ENCODE results near the gene VWA2.

VWA2 gene, protein sequence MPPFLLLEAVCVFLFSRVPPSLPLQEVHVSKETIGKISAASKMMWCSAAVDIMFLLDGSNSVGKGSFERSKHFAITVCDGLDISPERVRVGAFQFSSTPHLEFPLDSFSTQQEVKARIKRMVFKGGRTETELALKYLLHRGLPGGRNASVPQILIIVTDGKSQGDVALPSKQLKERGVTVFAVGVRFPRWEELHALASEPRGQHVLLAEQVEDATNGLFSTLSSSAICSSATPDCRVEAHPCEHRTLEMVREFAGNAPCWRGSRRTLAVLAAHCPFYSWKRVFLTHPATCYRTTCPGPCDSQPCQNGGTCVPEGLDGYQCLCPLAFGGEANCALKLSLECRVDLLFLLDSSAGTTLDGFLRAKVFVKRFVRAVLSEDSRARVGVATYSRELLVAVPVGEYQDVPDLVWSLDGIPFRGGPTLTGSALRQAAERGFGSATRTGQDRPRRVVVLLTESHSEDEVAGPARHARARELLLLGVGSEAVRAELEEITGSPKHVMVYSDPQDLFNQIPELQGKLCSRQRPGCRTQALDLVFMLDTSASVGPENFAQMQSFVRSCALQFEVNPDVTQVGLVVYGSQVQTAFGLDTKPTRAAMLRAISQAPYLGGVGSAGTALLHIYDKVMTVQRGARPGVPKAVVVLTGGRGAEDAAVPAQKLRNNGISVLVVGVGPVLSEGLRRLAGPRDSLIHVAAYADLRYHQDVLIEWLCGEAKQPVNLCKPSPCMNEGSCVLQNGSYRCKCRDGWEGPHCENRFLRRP

DNA sequence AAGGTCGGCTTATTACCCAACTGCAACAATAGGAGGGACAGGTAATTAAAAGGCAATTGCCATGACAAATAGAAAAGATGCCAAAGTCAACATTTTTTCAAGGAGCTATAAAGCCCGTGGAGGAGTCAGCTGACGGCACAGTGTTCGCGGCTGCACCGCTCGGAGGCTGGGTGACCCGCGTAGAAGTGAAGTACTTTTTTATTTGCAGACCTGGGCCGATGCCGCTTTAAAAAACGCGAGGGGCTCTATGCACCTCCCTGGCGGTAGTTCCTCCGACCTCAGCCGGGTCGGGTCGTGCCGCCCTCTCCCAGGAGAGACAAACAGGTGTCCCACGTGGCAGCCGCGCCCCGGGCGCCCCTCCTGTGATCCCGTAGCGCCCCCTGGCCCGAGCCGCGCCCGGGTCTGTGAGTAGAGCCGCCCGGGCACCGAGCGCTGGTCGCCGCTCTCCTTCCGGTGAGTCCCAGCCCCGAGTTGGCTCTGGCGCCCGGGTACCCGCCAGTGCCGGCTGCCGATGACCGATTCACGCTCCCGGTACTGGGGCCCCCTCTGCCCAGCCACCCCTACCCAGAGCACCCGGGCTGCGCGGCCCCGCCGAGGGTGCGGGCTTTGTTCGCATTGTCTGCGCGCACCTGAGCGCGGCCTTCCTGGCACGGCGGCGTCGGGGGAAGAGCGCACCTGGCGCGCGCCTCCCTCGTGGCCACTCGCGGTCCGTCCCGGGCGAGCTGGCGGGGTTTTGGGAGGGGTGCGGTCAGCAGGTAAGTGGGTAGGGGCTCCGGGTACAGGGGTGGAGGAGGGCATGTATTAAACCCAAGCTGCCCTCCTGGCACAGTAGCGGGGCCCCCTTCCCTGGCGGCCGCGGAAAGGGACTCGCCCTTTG, at the start of gene VWA2:
Gene VWA2 (plus strand): TSS at position 138 of the 877 bp plus-strand sequence. CDS start 9,460 bp downstream, outside the sequence.
- no peak for DNase-seq

DNA sequence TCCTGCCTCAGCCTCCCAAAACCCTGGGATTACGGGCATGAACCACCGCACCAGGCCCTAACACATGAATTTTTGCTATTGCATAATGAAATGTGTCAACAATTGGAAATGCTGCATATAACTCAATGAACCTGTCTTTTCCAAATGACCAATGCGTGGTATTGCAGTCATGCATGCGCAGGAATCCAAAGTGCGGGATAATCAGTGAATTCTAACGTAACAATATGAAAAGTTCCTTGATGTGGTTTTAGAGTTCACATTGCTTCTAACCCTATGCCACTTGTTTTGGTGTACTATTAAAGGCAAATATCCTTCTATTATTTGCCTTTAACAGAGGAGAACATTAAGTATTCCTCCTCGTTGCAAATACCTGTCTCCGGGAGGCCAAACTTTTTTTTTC, 49.4 kb upstream of the VWA2 start:
- no peak for DNase-seq

DNA sequence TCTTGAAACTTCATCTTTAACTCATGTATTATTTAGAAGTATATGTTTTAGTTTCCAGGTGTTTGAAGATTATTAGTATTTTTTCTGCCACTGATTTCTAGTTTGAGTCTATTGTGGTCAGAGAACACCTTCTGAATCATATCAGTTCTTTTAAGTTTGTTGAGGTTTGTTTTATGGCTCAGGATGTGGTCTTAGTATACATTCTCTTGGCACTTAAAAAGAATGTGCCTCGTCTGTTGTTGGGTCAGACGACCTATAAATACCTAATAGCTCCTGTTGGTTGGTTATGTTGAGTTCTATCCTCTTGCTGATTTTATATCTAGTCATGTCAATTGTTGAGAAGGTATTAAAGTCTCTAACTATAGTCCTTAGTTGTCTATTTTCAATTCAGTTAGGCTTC, 44.0 kb upstream of the VWA2 start:
- no peak for DNase-seq

DNA sequence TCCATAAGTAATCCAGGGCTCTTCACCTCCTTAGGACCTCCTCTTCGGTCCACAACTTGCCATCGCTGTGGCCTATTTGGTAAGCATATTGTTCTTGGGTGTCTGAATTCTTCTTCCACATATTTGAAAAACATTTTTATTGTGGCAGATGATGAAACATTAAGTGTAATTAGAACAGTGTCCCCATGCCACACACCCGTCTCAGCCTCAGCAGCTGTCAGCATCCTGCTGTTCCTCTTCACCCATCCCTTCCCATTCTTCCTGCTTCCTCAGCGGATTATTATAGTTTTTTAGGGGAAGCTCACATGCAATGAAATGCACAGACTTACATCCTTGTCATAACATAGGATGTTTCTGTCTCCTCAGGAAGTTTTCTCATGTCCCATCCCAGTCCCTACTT, 39.8 kb upstream of the VWA2 start:
- no peak for DNase-seq

DNA sequence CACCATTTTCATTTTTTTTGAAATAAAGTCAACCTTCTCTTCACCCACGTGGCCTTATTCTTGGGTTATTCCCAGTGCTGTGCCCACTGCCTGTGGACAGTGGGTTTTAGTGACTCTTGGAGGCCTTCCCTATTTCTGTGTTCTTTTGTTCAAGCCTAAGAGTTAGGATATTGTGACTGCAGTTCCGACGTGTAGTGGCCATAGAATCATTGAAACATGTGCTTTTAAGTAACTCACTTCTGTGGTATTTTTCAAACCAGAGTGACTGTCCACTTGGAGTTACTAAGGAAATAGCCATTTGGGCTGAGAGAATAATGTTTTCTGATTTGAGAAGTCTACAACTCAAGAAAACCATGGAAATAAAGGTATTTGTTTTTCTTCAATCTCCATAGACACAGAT, 36.2 kb upstream of the VWA2 start:
- no peak for DNase-seq

DNA sequence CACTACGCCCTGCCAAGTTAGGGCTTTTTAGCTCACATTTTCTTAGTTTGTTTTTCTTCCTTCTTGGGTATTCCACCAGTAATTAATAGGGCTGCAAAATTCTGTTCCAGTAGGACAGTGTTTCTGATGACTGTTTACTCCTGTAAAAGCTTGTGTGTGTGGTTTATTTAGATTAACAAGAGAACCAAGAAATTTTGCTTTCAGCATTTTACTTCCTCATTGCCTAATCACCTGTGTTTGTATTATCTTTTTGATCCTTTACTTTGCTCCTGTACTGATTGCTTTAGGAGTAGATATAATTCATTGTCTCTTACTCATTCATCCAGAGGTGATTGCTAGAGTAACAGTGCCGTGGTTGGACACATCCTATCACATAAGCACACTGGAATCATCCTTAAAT, 32.2 kb upstream of the VWA2 start:
- no peak for DNase-seq

DNA sequence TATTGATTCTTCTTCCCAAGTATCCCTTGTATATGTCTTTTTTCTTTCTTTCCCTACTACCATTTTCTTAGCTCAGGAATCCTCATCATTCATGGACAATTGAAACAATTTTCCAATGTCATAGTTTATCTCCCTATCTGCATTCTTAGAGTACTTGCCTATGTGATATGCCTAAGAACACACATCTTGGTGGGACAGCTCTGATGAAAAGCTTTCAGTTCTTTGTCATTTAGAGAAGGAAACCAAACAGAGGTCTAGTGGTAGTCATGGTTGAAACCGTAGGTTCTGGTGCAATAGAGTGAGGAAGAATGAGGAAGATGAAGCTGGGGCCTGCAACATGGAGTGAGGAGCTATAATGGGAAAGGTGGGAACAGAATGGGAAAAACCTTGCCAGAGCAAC, 31.7 kb upstream of the VWA2 start:
- DNase-seq, result no peak

DNA sequence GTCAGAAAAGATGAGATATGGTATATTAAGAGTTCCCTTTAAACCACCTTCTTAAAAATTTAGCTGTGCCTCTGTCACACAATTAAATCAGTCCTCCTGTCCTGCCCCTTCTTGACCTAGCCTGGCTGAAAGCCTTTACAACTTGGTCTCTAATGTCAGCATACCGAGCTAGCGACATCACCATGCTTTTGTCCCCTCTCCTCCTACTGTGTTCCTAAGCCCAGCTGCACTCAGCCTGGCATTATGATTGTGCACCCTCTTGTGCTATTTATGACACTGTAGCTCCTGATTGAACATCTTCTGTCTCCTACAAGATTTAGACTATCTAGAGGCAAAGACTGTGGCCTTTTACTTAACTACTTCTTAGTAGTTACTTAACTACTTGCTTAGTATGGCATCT, 30.7 kb upstream of the VWA2 start:
- DNase-seq, result no peak

DNA sequence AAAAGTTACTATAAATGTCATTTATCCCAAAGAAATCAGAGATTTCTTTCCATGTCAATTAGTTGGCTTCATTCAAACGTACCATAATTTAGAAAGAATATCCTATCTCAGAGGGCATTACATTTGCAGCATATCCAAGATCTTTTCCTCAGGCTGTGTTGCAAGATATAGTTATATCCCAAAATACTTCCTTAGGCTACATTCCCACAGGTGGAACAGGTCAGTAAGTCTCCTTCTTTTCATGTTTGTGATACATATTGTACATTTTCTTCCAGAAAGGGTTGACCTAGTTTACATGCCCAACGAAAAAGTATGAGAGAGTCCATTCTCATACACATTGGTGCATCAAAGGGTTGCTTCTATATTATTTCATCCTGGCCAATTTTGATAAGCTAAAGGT, 26.9 kb upstream of the VWA2 start:
- DNase-seq, result no peak

DNA sequence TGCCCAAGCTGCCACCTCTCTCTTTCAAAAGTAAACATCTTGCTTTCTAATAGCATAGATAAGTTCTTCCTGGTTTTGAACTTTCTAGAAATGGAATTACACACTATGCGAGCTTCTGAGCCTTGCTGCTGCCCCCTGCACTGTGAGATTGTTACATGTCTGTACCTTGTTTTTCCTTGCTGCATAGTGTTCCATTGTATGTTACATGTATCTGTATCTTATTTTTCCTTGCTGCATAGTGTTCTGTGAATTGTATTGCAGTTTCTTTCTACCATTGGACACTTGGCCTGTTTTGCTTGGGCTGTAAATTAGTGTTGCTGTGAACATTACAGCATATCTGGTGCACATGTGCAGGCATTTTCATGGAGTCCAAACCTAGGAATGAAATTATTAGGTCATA, 24.0 kb upstream of the VWA2 start:
- DNase-seq, result no peak

DNA sequence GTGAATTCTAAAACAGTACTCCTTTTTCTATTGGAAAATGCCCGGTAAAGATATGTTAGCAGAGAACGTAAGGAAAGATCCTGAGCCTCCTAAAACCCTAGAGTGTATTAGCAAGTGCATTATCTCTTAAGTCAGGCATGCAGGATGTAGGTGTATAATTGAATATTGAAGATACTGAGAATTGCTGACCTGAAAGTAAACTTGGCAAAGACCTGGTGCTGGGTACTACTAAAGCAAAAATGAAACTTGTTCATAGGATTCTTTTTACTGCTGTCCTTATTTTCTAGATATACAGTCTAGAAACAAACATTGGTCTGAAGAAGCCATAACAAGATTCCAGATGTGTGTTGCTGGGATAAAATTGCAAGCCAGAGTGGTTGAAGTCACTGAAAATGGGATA, 18.8 kb upstream of the VWA2 start:
- DNase-seq, result no peak

DNA sequence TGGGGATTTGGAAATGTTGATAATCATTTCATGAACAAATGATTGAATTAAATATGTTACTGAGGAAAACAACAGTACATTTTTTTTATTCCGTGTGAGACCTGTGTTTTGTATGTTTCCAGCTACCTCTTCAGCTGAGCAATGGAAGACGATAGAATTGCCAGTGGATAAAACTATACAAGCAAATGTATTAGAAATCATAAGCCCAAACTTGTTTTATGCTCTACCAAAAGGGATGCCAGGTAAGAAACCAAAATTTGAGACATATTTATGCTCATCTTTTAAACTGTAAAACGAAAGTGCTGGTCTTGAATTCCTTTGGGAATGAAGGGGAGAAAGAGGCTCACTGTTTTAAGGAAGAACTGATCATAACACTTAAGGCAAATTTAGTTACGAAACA, 17.8 kb upstream of the VWA2 start:
- DNase-seq, result no peak

DNA sequence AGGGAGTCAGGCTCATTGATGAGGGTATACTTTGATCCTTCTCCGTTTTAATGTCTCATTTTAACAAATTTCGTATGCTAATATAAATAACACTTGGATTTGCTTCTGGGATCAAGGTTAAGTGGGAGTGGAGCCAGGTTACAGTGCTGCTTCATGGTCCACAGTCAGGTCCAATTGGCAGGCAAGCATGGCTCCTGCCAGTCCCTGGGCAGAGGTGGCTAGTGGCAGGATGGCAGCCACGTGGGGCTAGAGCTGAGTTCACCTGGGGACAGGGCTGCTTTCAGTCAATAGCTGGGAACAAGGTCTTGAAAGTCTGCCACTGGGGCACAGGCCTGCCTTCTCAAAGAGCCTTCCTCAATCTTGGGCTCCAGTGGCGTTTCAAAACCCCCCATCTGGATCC, 16.0 kb upstream of the VWA2 start:
- DNase-seq, result no peak

DNA sequence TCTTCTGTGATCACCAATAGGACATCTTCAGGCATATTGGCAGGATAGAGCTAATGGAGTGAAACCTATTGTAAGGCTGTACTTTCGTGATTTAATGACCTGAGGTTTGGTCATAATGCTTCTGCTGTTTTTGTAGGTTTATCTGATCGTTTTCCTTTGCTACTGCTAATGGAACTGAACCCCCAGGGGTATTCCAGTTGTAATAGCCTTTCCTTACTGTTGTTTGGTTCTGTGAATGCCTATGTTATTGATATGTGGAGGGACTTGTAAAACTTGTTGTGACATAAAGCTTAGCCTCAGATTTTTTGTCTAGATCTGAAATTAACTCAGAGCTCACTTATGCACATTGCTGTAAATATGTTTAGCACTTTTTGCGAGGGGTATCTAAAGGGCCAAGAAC, 10.9 kb upstream of the VWA2 start:
- DNase-seq, result no peak

DNA sequence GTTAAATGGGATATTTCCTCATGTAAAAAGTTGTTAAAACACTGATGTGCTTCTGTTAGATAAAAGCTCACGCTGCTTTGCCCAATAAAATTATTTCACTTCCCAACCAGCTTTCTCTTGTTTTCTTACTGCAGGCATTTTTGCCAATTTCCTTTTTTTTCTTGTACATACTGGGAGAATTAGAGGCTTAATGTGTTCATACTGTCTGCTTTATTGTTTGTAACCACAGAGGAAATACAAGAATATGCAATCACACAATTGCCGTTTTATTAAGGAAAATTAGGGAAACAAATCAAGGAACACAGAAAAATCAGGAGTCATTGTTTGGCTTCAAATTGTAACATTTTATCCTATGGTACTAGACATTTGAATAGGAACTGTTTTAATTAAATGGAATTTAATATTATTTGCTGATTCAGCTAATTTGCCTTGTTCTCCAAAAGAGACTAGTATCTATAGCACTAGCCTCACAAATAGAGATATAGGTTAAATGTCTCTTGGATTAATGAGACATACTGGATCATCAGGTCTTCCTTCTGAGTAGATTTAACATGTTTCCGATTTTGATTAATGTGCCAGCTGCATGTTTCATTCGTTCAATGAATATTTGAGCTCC, 6.4 kb upstream of the VWA2 start:
- DNase-seq, result no peak

DNA sequence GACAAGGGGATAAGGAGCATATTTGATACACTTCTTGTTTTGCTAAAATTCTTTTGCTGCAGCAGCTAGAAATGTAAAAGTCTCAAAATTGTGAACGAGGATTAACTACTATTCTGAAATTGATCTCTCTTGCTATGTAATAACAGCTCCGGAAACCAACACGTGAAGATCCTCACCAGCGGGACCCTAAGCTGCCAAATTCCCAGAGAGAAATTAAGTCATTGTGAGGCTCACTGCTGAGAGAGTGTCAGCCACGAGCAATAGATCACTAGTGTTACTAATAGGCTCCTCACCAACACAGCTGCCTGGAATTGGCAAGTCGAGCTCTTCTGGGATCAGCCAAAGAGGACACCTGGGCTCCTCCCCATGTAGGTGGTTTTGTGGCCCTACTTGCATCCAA, 5.6 kb upstream of the VWA2 start:
- no peak for DNase-seq

DNA sequence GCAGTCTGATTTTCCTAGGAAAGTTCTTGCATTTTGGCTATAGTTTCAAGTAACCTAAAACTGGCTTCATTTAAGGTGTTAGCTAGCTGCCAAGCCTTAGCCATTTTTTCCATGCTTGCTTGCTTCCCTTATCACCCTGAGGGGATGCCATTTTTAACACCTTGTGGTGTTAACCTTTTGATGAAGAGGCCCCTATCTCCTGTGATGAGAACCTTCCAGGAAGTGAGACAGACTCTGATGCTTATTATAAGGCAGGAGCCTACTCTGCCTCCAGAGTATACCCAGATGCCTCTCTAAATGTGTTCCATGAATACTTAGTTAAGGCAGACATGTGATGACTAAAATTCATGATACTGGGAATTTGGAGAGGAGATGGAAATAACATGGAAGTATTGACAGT, 4.9 kb upstream of the VWA2 start:
- DNase-seq, result no peak

DNA sequence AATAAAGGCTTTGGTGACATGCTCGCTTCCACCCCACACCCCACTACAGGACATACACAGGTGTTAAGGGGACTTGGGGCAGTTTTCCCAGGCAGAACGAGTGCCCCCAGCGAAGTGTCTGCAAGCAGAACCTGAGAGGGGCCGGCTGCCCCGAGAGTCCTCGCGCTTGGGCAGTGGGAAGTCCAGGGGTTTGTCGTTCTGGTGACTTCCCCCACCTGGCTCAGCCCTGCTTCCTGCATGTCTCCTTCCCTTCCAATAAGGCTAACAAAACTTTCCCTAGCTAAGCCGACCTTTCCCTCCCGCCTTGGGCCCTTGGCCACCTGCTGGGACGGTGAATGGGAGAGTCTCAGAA, 916 bp downstream of the VWA2 start:
- DNase-seq, result no peak

DNA sequence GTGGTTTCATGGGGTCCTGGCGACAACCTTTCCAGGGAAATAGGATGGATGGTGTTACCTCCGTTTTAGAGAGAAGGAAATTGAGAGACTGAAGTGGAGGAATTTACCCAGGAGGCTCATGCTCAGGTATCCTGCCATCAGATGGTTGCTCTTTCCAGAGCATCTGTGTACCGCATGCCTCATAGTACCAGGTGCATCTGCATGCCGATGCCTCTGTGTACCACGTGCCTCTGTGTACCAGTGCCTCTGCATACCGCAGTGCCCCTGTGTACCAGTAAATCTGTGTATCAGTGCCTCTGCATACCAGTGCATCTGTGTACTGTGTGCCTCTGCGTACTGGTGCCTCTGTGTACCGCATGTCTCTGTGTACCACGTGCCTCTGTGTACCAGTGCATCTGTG, 3.2 kb downstream of the VWA2 start:
- DNase-seq, result no peak

DNA sequence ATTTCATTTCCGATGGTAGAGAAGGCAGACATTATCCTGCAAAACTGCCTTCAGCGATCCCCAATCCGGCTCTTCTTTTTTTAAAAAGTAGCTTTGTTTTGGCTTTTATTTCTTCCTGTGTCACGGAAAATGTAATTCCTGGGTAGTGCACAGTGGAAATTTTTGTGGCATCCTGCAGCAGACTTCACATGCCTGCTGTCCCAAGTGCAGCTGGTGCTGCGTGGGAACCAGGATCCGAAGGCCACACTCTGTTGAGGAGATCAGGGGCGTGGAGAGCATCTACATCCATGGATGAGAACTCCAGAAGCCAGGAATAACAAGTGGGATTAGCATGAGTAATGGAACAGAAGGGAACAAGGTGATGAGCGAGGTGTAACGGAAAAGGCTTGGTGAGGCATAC, 4.6 kb downstream of the VWA2 start:
- DNase-seq, result no peak

DNA sequence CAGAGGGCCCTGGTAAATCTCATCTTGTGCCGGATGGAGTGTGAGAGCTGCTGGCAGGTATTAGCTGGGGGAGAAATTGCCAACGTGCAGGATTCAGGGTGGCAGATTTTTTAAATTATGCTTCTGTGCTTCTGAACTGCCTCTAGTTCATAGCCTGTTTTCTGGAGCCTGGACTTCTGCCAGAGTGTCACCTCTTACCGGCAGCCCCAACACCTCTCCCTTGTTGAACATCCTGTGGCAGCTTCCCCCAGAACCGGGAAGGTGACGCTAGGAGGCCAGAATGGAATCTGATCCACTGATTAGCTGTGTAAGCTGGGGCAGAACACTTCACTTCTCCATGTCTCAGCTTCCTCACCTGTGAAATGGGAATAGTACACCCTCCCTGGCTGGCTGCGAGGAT, 5.1 kb downstream of the VWA2 start:
- DNase-seq, result no peak

DNA sequence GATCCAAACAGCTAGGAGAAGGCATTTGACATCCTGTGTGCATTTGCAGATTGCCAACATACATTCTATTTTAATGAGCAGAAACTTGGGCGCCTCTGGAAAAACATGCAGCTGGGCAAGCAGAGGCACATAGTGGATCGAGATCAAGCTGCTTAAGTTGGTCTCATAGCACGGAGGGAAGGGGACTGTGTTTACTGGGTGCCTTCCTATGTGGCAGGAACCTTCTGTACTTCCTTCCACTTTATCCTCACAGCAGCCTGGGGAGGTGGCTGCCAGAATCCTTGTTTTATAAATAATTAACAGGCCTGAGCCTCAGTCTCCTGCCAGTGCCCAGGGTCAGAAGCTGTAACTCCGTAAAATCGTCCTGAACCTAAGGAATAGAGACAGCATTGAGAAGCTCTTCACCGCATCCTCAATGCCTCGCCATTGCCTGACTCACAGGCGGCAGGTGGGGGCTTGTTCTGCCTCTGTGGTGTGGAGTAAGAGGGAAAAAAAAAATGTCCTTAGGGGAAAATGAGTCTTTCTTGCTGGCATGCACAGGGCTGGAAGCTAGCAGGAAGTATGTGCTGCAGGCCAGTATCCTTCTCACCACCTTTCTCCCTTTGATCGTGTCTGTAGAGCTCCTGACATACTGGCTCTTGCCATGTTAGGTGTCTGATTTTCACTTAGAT, 6.2 kb downstream of the VWA2 start:
- no peak for DNase-seq
